Caco-2 (cell line): ENCODE measurements around the gene SLC32A1. TPM values are rescaled to one million over a fixed set of nuclear protein-coding genes. Genes with fewer than 3 reads are reported as not detected.
A peak's percentile ranks its signal among the peaks of the same experiment; 100 is the strongest.

Source experiments
- BruUV-seq: library from RNA; stranded (reverse); fragments of 400-500 nt; replicated peaks from 2 replicates; lab custom pipeline; 2021; lab: Mats Ljungman, UMichigan
- CTCF ChIA-PET: fragments of 300-600 bp; sonication (Branson Sonifier 250); formaldehyde crosslinking; loops from one replicate; lab custom pipeline; 2022; ENCODE audit warnings: antibody characterized with exemption; lab: Charles Lee
- POLR2A ChIA-PET: fragments of 300-600 bp; sonication (Branson Sonifier 250); formaldehyde crosslinking; loops from one replicate; lab custom pipeline; 2022; ENCODE audit warnings: antibody characterized with exemption; lab: Charles Lee
- DNase-seq, 2 experiments: peaks; one replicate each; pipeline versions ENCODE4 v3.0.0 to v3.0.0-alpha.2; 2020 to 2022
- H3K27me3 ChIP-seq: replicated peaks from 2 replicates; pipeline ENCODE4 v1.6.0; 2011; ENCODE audit warnings: low read length; ENCODE audit not compliant: control insufficient read depth, insufficient read depth
- H3K36me3 ChIP-seq: 2 replicates; pipeline ENCODE4 v1.5.1; 2011; ENCODE audit warnings: low read length; ENCODE audit not compliant: control insufficient read depth, insufficient read depth
- H3K4me1 ChIP-seq: fragments of 250-450 bp; sonication (Bioruptor Pico); 2 replicates; pipeline ENCODE4 v1.5.1; 2020; ENCODE audit warnings: mild to moderate bottlenecking
- H3K4me3 ChIP-seq: 2 replicates; pipeline ENCODE4 v1.5.1; 2011; ENCODE audit warnings: low read depth, mild to moderate bottlenecking, control low read depth, low read length
- H3K9me3 ChIP-seq: fragments of 250-450 bp; sonication (Bioruptor Pico); 2 replicates; pipeline ENCODE4 v1.5.1; 2020; ENCODE audit warnings: mild to moderate bottlenecking, moderate library complexity
- H3K27ac Mint-ChIP-seq: one replicate; pipeline ENCODE4 v1.8.0; 2022; ENCODE audit warnings: mixed read lengths; ENCODE audit not compliant: unreplicated experiment
- H3K27me3 Mint-ChIP-seq: one replicate; pipeline ENCODE4 v1.8.0; 2022; ENCODE audit warnings: mixed read lengths; ENCODE audit not compliant: insufficient read depth, unreplicated experiment
- H3K36me3 Mint-ChIP-seq: one replicate; pipeline ENCODE4 v1.8.0; 2022; ENCODE audit warnings: mild to moderate bottlenecking, mixed read lengths; ENCODE audit not compliant: insufficient read depth, unreplicated experiment
- H3K4me1 Mint-ChIP-seq: one replicate; pipeline ENCODE4 v1.8.0; 2022; ENCODE audit warnings: low read depth, mixed read lengths; ENCODE audit not compliant: unreplicated experiment
- H3K4me3 Mint-ChIP-seq: one replicate; pipeline ENCODE4 v1.8.0; 2022; ENCODE audit warnings: mild to moderate bottlenecking, moderate library complexity, mixed read lengths; ENCODE audit not compliant: unreplicated experiment
- H3K9me3 Mint-ChIP-seq: one replicate; pipeline ENCODE4 v1.8.0; 2022; ENCODE audit warnings: mixed read lengths; ENCODE audit not compliant: unreplicated experiment
- CTCF ChIP-seq, 2 experiments: fragments of 200-600 bp in 1 of 2; IDR thresholded peaks; 1 replicate in 1 of 2; 2 replicates in 1 of 2; pipeline versions ENCODE4 v1.5.1 to v1.8.0; 2011 to 2022; ENCODE audit warnings: antibody characterized with exemption in 1 of 2, control low read depth in 1 of 2, inconsistent platforms in 1 of 2, low read depth in 1 of 2, low read length in 1 of 2, mild to moderate bottlenecking in 1 of 2, moderate library complexity in 1 of 2; ENCODE audit not compliant: insufficient read depth in 1 of 2, severe bottlenecking in 1 of 2, unreplicated experiment in 1 of 2
- intact Hi-C: fragments of 100-400 bp; cut with micrococcal nuclease; formaldehyde crosslinking; loops from one replicate; pipeline ENCODE4 v1.10.0; 2022; ENCODE audit not compliant: unreplicated experiment
- total RNA-seq: library from RNA; stranded (reverse); gene quantifications from 2 replicates; pipeline ENCODE4 v1.2.3, GENCODE V29; 2022

Gene SLC32A1
- total RNA-seq, 1 experiment from 2014 or later: not detected

- Histone ChIP-seq H3K4me3 (no peak overlapping the region), H3K27me3 (no peaks in the 10 kb centered on the region), H3K9me3 (no peaks in the 10 kb centered on the region), H3K36me3 (no peaks in the 10 kb centered on the region), H3K4me1 (no peaks in the 10 kb centered on the region)
- Mint-ChIP-seq H3K36me3 (peaks cover 3% of the 10 kb centered on the region), H3K9me3 (no peaks in the 10 kb centered on the region), H3K4me1 (peaks cover 4% of the 10 kb centered on the region), H3K4me3 (no peak overlapping the region), H3K27ac (no peak overlapping the region), H3K27me3 (peaks cover 3% of the 10 kb centered on the region)
- intact Hi-C loops: no loop called here
- ChIA-PET CTCF (interaction anchor here (1.2 kb wide), 1 partner anchor 22 kb away, joined by 4 read pairs; no protein-coding TSS in a partner anchor), POLR2A (no interaction called here)
- peak; percentile 57 to 77 for DNase-seq
- no peak for TF ChIP-seq CTCF (IDR thresholded peaks at IDR 0.05; ENCODE audit: insufficient read depth in 1 of 2, low read depth in 1 of 2, low read length in 1 of 2, severe bottlenecking in 1 of 2, unreplicated experiment in 1 of 2)
- no TSS peak for BruUV-seq
Observed at GRCh38 chr20:38680500-38681306, 43.6 kb upstream of the SLC32A1 start.

GRCh38 chr20:38685271-38685670, 39.0 kb upstream of the SLC32A1 start:
- no peak for TF ChIP-seq CTCF (IDR thresholded peaks at IDR 0.05; ENCODE audit: insufficient read depth in 1 of 2, low read depth in 1 of 2, low read length in 1 of 2, severe bottlenecking in 1 of 2, unreplicated experiment in 1 of 2)
- Histone ChIP-seq H3K4me3 (no peak overlapping the region), H3K36me3 (no peaks in the 10 kb centered on the region), H3K4me1 (no peaks in the 10 kb centered on the region), H3K27me3 (no peaks in the 10 kb centered on the region), H3K9me3 (no peaks in the 10 kb centered on the region)
- no TSS peak for BruUV-seq
- intact Hi-C loops: no loop called here
- Mint-ChIP-seq H3K4me1 (peaks cover 6% of the 10 kb centered on the region), H3K27me3 (peaks cover 5% of the 10 kb centered on the region), H3K9me3 (no peaks in the 10 kb centered on the region), H3K4me3 (no peak overlapping the region), H3K27ac (no peak overlapping the region), H3K36me3 (peaks cover 5% of the 10 kb centered on the region)
- ChIA-PET POLR2A (no interaction called here), CTCF (interaction anchor here (1.2 kb wide), 1 partner anchor 27 kb away, joined by 3 read pairs; no protein-coding TSS in a partner anchor)
- no peak for DNase-seq

- Mint-ChIP-seq H3K4me1 (peaks cover 6% of the 10 kb centered on the region), H3K4me3 (no peak overlapping the region), H3K27ac (no peak overlapping the region), H3K36me3 (peaks cover 5% of the 10 kb centered on the region), H3K27me3 (peaks cover 5% of the 10 kb centered on the region), H3K9me3 (no peaks in the 10 kb centered on the region)
- no peak for TF ChIP-seq CTCF (IDR thresholded peaks at IDR 0.05; ENCODE audit: insufficient read depth in 1 of 2, low read depth in 1 of 2, low read length in 1 of 2, severe bottlenecking in 1 of 2, unreplicated experiment in 1 of 2)
- ChIA-PET CTCF (interaction anchor here (1.2 kb wide), 1 partner anchor 27 kb away, joined by 3 read pairs; no protein-coding TSS in a partner anchor), POLR2A (no interaction called here)
- intact Hi-C loops: no loop called here
- H3K27me3 ChIP-seq: no peaks in the 10 kb centered on the region
- peak; percentile 86 to 92 for DNase-seq
- no peak overlapping the region for H3K4me3 ChIP-seq
- no peaks in the 10 kb centered on the region for H3K36me3 ChIP-seq
- no TSS peak for BruUV-seq
- no peaks in the 10 kb centered on the region for H3K4me1 ChIP-seq
- H3K9me3 ChIP-seq: no peaks in the 10 kb centered on the region
Observed at GRCh38 chr20:38685853-38686473, 38.3 kb upstream of the SLC32A1 start.
